Esophagus mucosa (tissue), 1 donor: ENCODE measurements around the gene VPS4B. TPM values are rescaled to one million over a fixed set of nuclear protein-coding genes. Genes with fewer than 3 reads are reported as not detected.
"Not testable (repeated sequence)": the region's sequence is repeated elsewhere in the genome, so short reads cannot be mapped to it uniquely, and the experiment has no call there.

Experiments
- ATAC-seq: fragments of 200-7000 bp; cut with Tn5 transposase; one replicate; pipeline ENCODE4 v1.9.1; 2020
- total RNA-seq: library from RNA; stranded (reverse); gene quantifications from one replicate; pipeline ENCODE4 v1.2.4, GENCODE V29; 2023
- donor health status: DM: yes; HTN: yes; CAD: no.

VPS4B gene
- total RNA-seq, 1 donor from 2014 or later, result 135 TPM

GRCh38 chr18:63367053-63367953, 55.0 kb downstream of the VPS4B start, which contains the start of gene KDSR:
TSS of gene KDSR (minus strand) at chr18:63367206. CDS start at chr18:63367118, 88 bp downstream.
- peak; percentile 96 for ATAC-seq

- peak; percentile 72 for ATAC-seq
These were observed 55.8 kb downstream of the VPS4B start for GRCh38 chr18:63366213-63367052.

- ATAC-seq, result no peak
These were observed 56.4 kb downstream of the VPS4B start for GRCh38 chr18:63365876-63366212.

- ATAC-seq, result no peak
These were observed 58.3 kb downstream of the VPS4B start for GRCh38 chr18:63363951-63364350.

- not testable (repeated sequence) for ATAC-seq
These were observed 58.9 kb downstream of the VPS4B start for GRCh38 chr18:63363420-63363819.

- no peak for ATAC-seq
These were observed 65.9 kb downstream of the VPS4B start for GRCh38 chr18:63356272-63356896.

- no peak for ATAC-seq
These were observed 72.0 kb downstream of the VPS4B start for GRCh38 chr18:63350230-63350629.

- no peak for ATAC-seq
These were observed 73.7 kb downstream of the VPS4B start for GRCh38 chr18:63348508-63349136.

GRCh38 chr18:63346480-63347183, 75.6 kb downstream of the VPS4B start:
- peak; percentile 88 for ATAC-seq

- peak; percentile 78 for ATAC-seq
These were observed 76.2 kb downstream of the VPS4B start for GRCh38 chr18:63346031-63346430.

GRCh38 chr18:63344918-63345317, 77.4 kb downstream of the VPS4B start:
- peak; percentile 67 for ATAC-seq

GRCh38 chr18:63344263-63344662, 78.0 kb downstream of the VPS4B start:
- no peak for ATAC-seq

GRCh38 chr18:63342206-63342605, 80.1 kb downstream of the VPS4B start:
- ATAC-seq, result no peak

GRCh38 chr18:63339920-63340484, 82.3 kb downstream of the VPS4B start:
- no peak for ATAC-seq

Other genes with a start within 250 kb of the VPS4B start
- gene BCL2, start 102.7 kb downstream of the VPS4B start, total RNA-seq, result 2.3 TPM
- gene KDSR, start 55.3 kb downstream of the VPS4B start, total RNA-seq, result 37.8 TPM
- 213 TPM for gene SERPINB5, start 54.5 kb upstream of the VPS4B start, total RNA-seq
- gene SERPINB12, start 119.9 kb upstream of the VPS4B start, total RNA-seq, result 0.60 TPM
- gene SERPINB13, start 164.9 kb upstream of the VPS4B start, total RNA-seq, result 281 TPM
- 418 TPM for gene SERPINB4, start 221.8 kb upstream of the VPS4B start, total RNA-seq
- gene SERPINB3, start 239.4 kb upstream of the VPS4B start, total RNA-seq, result 879 TPM